Neutrophil (primary cell): Measurements from ENCODE around the gene EID1.
"Not testable (repeated sequence)": the region's sequence is repeated elsewhere in the genome, so short reads cannot be mapped to it uniquely, and the experiment has no call there.

Experiments
- H3K27ac ChIP-seq: fragments of 200-600 bp; sonication (generic); 2 replicates; pipeline ENCODE4 v1.5.1; 2016; ENCODE audit warnings: mild to moderate bottlenecking, moderate library complexity
- H3K27me3 ChIP-seq: fragments of 200-600 bp; sonication (generic); 2 replicates; pipeline ENCODE4 v1.6.0; 2016; ENCODE audit warnings: mild to moderate bottlenecking
- H3K36me3 ChIP-seq: fragments of 200-600 bp; sonication (generic); 2 replicates; pipeline ENCODE4 v1.5.1; 2017
- H3K4me1 ChIP-seq, 2 experiments: fragments of 200-600 bp in 1 of 2; sonication (generic) in 1 of 2; 1 replicate in 1 of 2; 2 replicates in 1 of 2; pipeline versions ENCODE4 v1.5.1 to v1.6.1; 2013 to 2016; ENCODE audit warnings: low read depth in 1 of 2, low read length in 1 of 2, mild to moderate bottlenecking in 1 of 2, moderate library complexity in 1 of 2; ENCODE audit not compliant: control insufficient read depth in 1 of 2, insufficient read depth in 1 of 2
- H3K4me3 ChIP-seq, 2 experiments: fragments of 200-600 bp in 1 of 2; sonication (generic) in 1 of 2; 1 replicate in 1 of 2; 2 replicates in 1 of 2; pipeline ENCODE4 v1.5.1; 2013 to 2016; ENCODE audit warnings: low read depth in 1 of 2, low read length in 1 of 2, mild to moderate bottlenecking in 1 of 2, moderate library complexity in 1 of 2
- H3K9me3 ChIP-seq: fragments of 200-600 bp; sonication (generic); 2 replicates; pipeline ENCODE4 v1.5.1; 2016
- CTCF ChIP-seq: fragments of 200-600 bp; sonication (generic); IDR thresholded peaks from 2 replicates; pipeline ENCODE4 v1.5.1; 2016; ENCODE audit warnings: antibody characterized with exemption

EID1 gene

GRCh38 chr15:48898446-48898845 is 20.5 kb downstream of the EID1 start:
- Histone ChIP-seq H3K4me3 (no peak overlapping the region), H3K36me3 (no peaks in the 10 kb centered on the region), H3K9me3 (no peaks in the 10 kb centered on the region), H3K27ac (no peak overlapping the region), H3K27me3 (peaks cover 28% of the 10 kb centered on the region), H3K4me1 (no peaks in the 10 kb centered on the region)
- TF ChIP-seq CTCF: no peak

GRCh38 chr15:48899793-48900192 is 21.9 kb downstream of the EID1 start:
- Histone ChIP-seq H3K27me3 (peaks cover 28% of the 10 kb centered on the region), H3K4me1 (no peaks in the 10 kb centered on the region), H3K4me3 (no peak overlapping the region), H3K27ac (no peak overlapping the region), H3K36me3 (no peaks in the 10 kb centered on the region), H3K9me3 (no peaks in the 10 kb centered on the region)
- no peak for TF ChIP-seq CTCF

- no peak for TF ChIP-seq CTCF
- Histone ChIP-seq H3K9me3 (no peaks in the 10 kb centered on the region), H3K4me3 (no peak overlapping the region), H3K4me1 (no peaks in the 10 kb centered on the region), H3K27me3 (no peaks in the 10 kb centered on the region), H3K36me3 (no peaks in the 10 kb centered on the region), H3K27ac (no peak overlapping the region)
Observed at GRCh38 chr15:48904758-48905157, 26.8 kb downstream of the EID1 start.

GRCh38 chr15:48905216-48905615 is 27.3 kb downstream of the EID1 start:
- H3K9me3 ChIP-seq: no peaks in the 10 kb centered on the region
- no peak for TF ChIP-seq CTCF
- no peaks in the 10 kb centered on the region for H3K27me3 ChIP-seq
- H3K36me3 ChIP-seq: no peaks in the 10 kb centered on the region
- no peak overlapping the region for H3K27ac ChIP-seq
- H3K4me3 ChIP-seq: no peak overlapping the region
- no peaks in the 10 kb centered on the region for H3K4me1 ChIP-seq

GRCh38 chr15:48905847-48906246 is 27.9 kb downstream of the EID1 start:
- Histone ChIP-seq H3K9me3 (no peaks in the 10 kb centered on the region), H3K27me3 (no peaks in the 10 kb centered on the region), H3K36me3 (no peaks in the 10 kb centered on the region), H3K4me3 (no peak overlapping the region), H3K27ac (no peak overlapping the region), H3K4me1 (no peaks in the 10 kb centered on the region)
- no peak for TF ChIP-seq CTCF

- not testable (repeated sequence) for H3K27ac ChIP-seq, H3K36me3 ChIP-seq, H3K9me3 ChIP-seq, H3K27me3 ChIP-seq, H3K4me3 ChIP-seq, H3K4me1 ChIP-seq
Observed at GRCh38 chr15:48909313-48909712, 31.4 kb downstream of the EID1 start.

GRCh38 chr15:48910554-48910953 is 32.6 kb downstream of the EID1 start:
- not testable (repeated sequence) for H3K27me3 ChIP-seq, H3K4me3 ChIP-seq, H3K36me3 ChIP-seq, H3K9me3 ChIP-seq, H3K27ac ChIP-seq, H3K4me1 ChIP-seq
